Measurements from ENCODE around the gene DOCK1. TPM values are rescaled to one million over a fixed set of nuclear protein-coding genes. Genes with fewer than 3 reads are reported as not detected.

Gene DOCK1
- polyA plus RNA-seq, 1 donor: 29.5 TPM

DNA sequence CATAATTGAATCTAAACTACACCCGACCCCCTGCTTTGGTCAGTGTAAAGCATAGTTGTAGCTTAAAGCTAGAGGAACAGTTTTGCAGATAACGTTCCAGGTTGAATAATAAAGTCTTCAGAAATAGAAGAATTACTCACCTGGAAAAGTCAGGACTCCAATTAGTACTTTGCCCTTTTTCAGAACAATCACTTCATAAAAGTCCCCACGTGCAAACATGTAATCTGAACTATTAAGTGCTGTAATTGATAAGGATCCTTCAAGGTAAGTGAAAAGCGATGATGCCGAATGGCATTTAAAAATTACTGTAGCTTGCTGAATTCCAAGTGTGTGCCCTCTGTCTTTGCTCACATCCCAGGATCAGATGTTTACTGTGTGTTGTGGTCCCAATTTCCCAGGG is 344.8 kb downstream of the DOCK1 start:
- WGBS (ENCODE audit: insufficient coverage, low lambda C conversion rate): 20% methylated on average over 2 of the region's 5 CpGs

DNA sequence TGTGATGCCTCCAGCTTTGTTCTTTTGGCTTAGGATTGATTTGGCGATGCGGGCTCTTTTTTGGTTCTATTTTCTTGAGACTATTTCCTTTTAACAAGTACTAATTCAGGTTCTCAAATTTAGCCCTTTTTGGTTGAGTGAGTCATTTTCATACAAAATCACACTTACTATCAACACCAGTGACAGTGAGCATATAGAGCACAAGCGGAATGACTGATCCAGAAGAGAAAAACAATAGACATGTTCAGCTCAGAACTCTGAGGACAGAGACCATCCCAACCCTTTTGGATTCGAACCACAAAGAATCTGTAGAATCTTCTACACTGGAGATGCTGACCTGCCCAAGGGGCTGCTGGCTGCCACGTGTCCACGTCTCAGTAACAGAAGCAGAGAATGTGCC is 347.6 kb downstream of the DOCK1 start:
- H3K4me3 ChIP-seq (ENCODE audit: low read length): no peak overlapping the region
- H3K4me1 ChIP-seq (ENCODE audit: control insufficient read depth, insufficient read depth, low read length): peaks cover 7% of the 10 kb centered on the region
- no peaks in the 10 kb centered on the region for H3K9me3 ChIP-seq (ENCODE audit: control insufficient read depth, low read depth, low read length)
- 100% methylated on average over 2 of the region's 6 CpGs for WGBS (ENCODE audit: insufficient coverage, low lambda C conversion rate)
- peaks cover 14% of the 10 kb centered on the region for H3K36me3 ChIP-seq (ENCODE audit: control insufficient read depth, insufficient read depth, low read length)
- H3K27me3 ChIP-seq (ENCODE audit: control insufficient read depth, insufficient read depth, low read length): no peaks in the 10 kb centered on the region
- H3K27ac ChIP-seq (ENCODE audit: low read length): no peak overlapping the region
- no peak for DNase-seq

More for the DNA sequence above, 344.8 kb downstream of the DOCK1 start:
- peak; percentile 42 to 84 for DNase-seq
- Histone ChIP-seq H3K4me1 (ENCODE audit: control insufficient read depth, insufficient read depth, low read length) (peaks cover 7% of the 10 kb centered on the region), H3K27me3 (ENCODE audit: control insufficient read depth, insufficient read depth, low read length) (no peaks in the 10 kb centered on the region), H3K36me3 (ENCODE audit: control insufficient read depth, insufficient read depth, low read length) (peaks cover 9% of the 10 kb centered on the region), H3K4me3 (ENCODE audit: low read length) (no peak overlapping the region), H3K27ac (ENCODE audit: low read length) (no peak overlapping the region), H3K9me3 (ENCODE audit: control insufficient read depth, low read depth, low read length) (no peaks in the 10 kb centered on the region)

DNA sequence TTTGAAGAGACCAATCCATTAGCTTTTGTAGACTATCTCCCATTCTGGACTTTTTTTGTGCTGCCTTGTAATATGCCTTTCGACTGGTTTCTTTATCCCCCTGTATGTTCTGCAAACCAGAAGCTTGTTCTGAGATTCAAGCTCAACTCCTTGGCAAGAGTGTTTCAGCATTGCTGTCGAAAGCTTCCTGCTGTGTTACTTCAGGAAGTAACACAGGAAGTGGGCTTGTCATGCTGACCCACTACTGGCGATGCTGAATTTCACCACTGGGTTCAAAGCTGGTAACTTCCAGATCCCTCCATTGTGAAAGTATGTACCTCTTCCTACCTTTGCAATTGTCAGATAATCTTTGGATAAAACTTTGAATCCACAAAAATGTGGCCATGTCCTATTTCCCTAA is 349.0 kb downstream of the DOCK1 start:
- WGBS (ENCODE audit: insufficient coverage, low lambda C conversion rate): 88% methylated on average over 1 of the region's 3 CpGs
- peak in 1 of 2 donors; percentile 4 for DNase-seq
- Histone ChIP-seq H3K27ac (ENCODE audit: low read length) (no peak overlapping the region), H3K4me3 (ENCODE audit: low read length) (no peak overlapping the region), H3K9me3 (ENCODE audit: control insufficient read depth, low read depth, low read length) (no peaks in the 10 kb centered on the region), H3K27me3 (ENCODE audit: control insufficient read depth, insufficient read depth, low read length) (no peaks in the 10 kb centered on the region), H3K4me1 (ENCODE audit: control insufficient read depth, insufficient read depth, low read length) (peaks cover 6% of the 10 kb centered on the region), H3K36me3 (ENCODE audit: control insufficient read depth, insufficient read depth, low read length) (peaks cover 17% of the 10 kb centered on the region)

DNA sequence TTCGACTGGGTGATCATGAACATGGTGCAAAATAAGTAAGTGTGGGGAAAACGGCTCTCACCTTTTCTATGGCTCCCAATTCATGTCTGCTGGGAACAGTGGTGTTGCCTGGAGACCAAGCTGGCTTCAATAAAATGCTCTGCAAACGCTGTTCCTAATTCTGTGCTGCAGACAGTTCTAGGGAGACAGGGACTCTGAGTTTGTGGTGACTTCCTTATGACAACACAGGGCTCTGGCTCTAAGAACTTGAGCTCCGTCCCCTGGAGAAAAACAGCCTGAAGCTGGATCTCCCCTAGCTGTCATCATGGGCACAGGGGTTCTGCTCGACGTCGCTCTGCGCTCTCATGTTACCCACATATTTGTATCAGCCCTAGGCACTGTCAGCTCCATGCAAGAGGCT is 352.2 kb downstream of the DOCK1 start:
- Histone ChIP-seq H3K4me3 (ENCODE audit: low read length) (no peak overlapping the region), H3K36me3 (ENCODE audit: control insufficient read depth, insufficient read depth, low read length) (peaks cover 27% of the 10 kb centered on the region), H3K27ac (ENCODE audit: low read length) (no peak overlapping the region), H3K9me3 (ENCODE audit: control insufficient read depth, low read depth, low read length) (no peaks in the 10 kb centered on the region), H3K4me1 (ENCODE audit: control insufficient read depth, insufficient read depth, low read length) (no peaks in the 10 kb centered on the region), H3K27me3 (ENCODE audit: control insufficient read depth, insufficient read depth, low read length) (no peaks in the 10 kb centered on the region)
- peak in 1 of 2 donors; percentile 6 for DNase-seq
- WGBS (ENCODE audit: insufficient coverage, low lambda C conversion rate): no CpG with 5 or more reads among the region's 8 CpGs

DNA sequence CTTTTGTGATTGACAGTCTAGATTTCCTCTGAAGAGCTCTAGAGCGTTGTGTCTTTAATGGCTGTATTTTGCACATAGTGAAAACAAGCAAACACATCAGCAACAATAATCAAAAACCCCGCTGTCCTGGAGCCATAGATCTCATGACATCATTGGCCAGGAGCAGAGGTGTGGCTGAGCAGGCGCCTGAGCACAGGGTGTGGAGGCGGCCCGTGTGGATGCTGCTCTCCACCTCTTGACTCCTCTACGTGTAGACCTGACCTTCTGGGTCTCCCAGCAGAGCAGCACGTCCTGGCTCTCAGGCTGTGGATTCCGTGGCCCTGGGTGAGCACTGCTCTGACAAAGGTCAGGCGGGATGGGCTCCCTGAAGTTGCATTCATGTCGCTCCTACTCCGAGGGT is 354.1 kb downstream of the DOCK1 start:
- Histone ChIP-seq H3K36me3 (ENCODE audit: control insufficient read depth, insufficient read depth, low read length) (peaks cover 29% of the 10 kb centered on the region), H3K9me3 (ENCODE audit: control insufficient read depth, low read depth, low read length) (no peaks in the 10 kb centered on the region), H3K27ac (ENCODE audit: low read length) (no peak overlapping the region), H3K4me3 (ENCODE audit: low read length) (no peak overlapping the region), H3K4me1 (ENCODE audit: control insufficient read depth, insufficient read depth, low read length) (no peaks in the 10 kb centered on the region), H3K27me3 (ENCODE audit: control insufficient read depth, insufficient read depth, low read length) (no peaks in the 10 kb centered on the region)
- WGBS (ENCODE audit: insufficient coverage, low lambda C conversion rate): 97% methylated on average over 4 of the region's 11 CpGs
- no peak for DNase-seq

DNA sequence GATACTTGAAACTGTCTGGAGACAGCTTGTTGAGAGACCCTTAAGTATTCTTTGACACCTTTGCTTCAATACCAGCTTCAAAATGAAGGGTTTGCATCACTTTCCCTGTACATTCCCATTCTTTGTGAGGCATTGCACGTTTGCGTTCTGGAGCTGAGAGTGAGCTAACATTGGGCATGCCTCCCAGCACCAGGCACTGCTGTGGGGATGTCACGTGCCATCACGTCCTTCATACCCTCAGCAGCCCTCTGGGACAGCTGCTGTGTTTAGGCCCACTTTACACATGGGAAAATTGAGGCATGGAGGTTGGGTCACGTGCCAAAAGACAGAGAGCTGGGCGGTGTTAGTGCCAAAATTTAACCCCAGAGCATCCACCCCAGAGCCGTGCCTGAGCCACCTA is 357.4 kb downstream of the DOCK1 start:
- DNase-seq: no peak
- Histone ChIP-seq H3K9me3 (ENCODE audit: control insufficient read depth, low read depth, low read length) (no peaks in the 10 kb centered on the region), H3K36me3 (ENCODE audit: control insufficient read depth, insufficient read depth, low read length) (peaks cover 26% of the 10 kb centered on the region), H3K4me3 (ENCODE audit: low read length) (no peak overlapping the region), H3K27ac (ENCODE audit: low read length) (no peak overlapping the region), H3K4me1 (ENCODE audit: control insufficient read depth, insufficient read depth, low read length) (no peaks in the 10 kb centered on the region), H3K27me3 (ENCODE audit: control insufficient read depth, insufficient read depth, low read length) (no peaks in the 10 kb centered on the region)
- no CpG with 5 or more reads among the region's 7 CpGs for WGBS (ENCODE audit: insufficient coverage, low lambda C conversion rate)

DNA sequence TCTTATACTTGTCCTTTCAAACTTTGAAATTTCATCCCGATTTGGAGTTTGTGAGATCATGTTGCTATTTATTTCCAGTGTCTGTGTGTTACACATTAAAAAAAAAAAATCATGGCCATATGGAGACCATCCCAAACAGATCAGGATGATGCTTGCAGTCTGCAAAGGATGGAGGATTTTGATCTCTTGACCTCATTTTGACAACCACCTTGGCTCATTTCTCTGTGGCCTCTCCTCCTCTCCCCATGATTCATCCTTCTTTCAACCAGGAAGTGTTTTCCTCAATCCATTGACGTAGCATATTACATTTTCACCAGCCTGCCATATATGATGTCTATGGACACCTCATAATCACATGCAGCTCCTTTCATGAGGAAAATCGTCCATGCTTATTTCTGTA is 360.1 kb downstream of the DOCK1 start:
- H3K9me3 ChIP-seq (ENCODE audit: control insufficient read depth, low read depth, low read length): no peaks in the 10 kb centered on the region
- H3K27me3 ChIP-seq (ENCODE audit: control insufficient read depth, insufficient read depth, low read length): no peaks in the 10 kb centered on the region
- H3K4me1 ChIP-seq (ENCODE audit: control insufficient read depth, insufficient read depth, low read length): no peaks in the 10 kb centered on the region
- WGBS (ENCODE audit: insufficient coverage, low lambda C conversion rate): 90% methylated on average over 2 of the region's 3 CpGs
- no peak for DNase-seq
- H3K36me3 ChIP-seq (ENCODE audit: control insufficient read depth, insufficient read depth, low read length): peaks cover 8% of the 10 kb centered on the region
- no peak overlapping the region for H3K4me3 ChIP-seq (ENCODE audit: low read length)
- no peak overlapping the region for H3K27ac ChIP-seq (ENCODE audit: low read length)

DNA sequence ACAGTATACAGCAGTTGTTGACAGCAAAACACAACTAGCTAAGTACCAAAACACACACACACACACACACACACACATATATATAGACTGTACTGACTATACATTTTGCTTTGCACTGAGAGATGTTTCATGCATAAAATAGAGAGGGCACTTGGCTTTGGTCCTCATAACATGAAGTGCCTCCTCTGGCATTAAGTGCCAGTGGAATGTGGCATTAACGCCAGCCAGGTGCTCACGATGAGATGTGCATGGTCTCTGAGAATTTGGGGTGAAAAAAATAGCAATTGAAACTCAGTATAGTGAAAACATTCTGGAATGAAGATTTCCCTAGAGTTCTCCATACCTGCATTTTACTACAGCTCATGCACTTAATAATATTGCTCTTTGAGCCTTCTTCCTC is 361.2 kb downstream of the DOCK1 start:
- no peaks in the 10 kb centered on the region for H3K9me3 ChIP-seq (ENCODE audit: control insufficient read depth, low read depth, low read length)
- WGBS (ENCODE audit: insufficient coverage, low lambda C conversion rate): no CpG with 5 or more reads among the region's 2 CpGs
- no peak for DNase-seq
- H3K27ac ChIP-seq (ENCODE audit: low read length): no peak overlapping the region
- H3K4me1 ChIP-seq (ENCODE audit: control insufficient read depth, insufficient read depth, low read length): no peaks in the 10 kb centered on the region
- H3K27me3 ChIP-seq (ENCODE audit: control insufficient read depth, insufficient read depth, low read length): no peaks in the 10 kb centered on the region
- peaks cover 8% of the 10 kb centered on the region for H3K36me3 ChIP-seq (ENCODE audit: control insufficient read depth, insufficient read depth, low read length)
- no peak overlapping the region for H3K4me3 ChIP-seq (ENCODE audit: low read length)

DNA sequence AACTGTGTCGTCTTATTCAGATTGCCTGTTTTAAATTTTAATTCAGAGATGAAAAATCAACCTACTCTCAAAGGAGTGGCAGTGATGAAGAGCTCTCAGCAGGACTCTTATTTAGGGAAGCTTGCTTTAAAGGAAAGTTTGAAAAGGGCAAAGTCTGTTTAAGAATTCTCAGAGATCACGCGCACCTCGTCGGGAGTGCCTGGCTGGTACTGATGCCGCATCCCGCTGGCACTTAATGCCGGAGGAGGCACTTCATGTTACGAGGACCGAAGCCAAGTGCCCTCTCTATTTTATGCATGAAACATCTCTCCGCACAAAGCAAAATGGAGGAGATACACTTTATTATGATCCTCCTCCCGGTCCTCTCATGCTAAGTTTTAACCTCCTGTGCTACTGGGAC is 362.2 kb downstream of the DOCK1 start:
- no peak for DNase-seq
- Histone ChIP-seq H3K4me3 (ENCODE audit: low read length) (no peak overlapping the region), H3K27me3 (ENCODE audit: control insufficient read depth, insufficient read depth, low read length) (no peaks in the 10 kb centered on the region), H3K9me3 (ENCODE audit: control insufficient read depth, low read depth, low read length) (no peaks in the 10 kb centered on the region), H3K4me1 (ENCODE audit: control insufficient read depth, insufficient read depth, low read length) (no peaks in the 10 kb centered on the region), H3K27ac (ENCODE audit: low read length) (no peak overlapping the region), H3K36me3 (ENCODE audit: control insufficient read depth, insufficient read depth, low read length) (peaks cover 9% of the 10 kb centered on the region)
- 100% methylated on average over 1 of the region's 12 CpGs for WGBS (ENCODE audit: insufficient coverage, low lambda C conversion rate)

DNA sequence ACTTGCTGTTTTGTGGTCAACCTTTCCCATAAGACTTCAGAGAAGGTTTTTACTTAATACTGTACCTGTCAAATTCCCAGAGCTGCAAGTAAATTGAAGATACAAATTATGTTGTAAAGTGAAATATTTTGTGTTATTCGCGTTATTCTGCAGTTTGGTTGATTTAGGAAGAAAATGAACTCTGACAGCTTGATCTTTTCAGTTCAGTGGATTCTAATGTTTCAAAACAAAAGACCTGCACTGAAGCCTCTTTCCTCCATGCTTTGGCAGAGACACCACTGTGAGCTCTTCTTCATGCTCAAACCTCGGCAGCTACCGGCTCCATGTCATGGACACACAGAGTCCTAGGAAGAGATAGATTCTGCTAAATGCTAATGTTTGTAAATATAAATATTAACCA is 366.8 kb downstream of the DOCK1 start:
- Histone ChIP-seq H3K27ac (ENCODE audit: low read length) (no peak overlapping the region), H3K9me3 (ENCODE audit: control insufficient read depth, low read depth, low read length) (no peaks in the 10 kb centered on the region), H3K27me3 (ENCODE audit: control insufficient read depth, insufficient read depth, low read length) (no peaks in the 10 kb centered on the region), H3K36me3 (ENCODE audit: control insufficient read depth, insufficient read depth, low read length) (peaks cover 9% of the 10 kb centered on the region), H3K4me3 (ENCODE audit: low read length) (no peak overlapping the region), H3K4me1 (ENCODE audit: control insufficient read depth, insufficient read depth, low read length) (no peaks in the 10 kb centered on the region)
- 100% methylated on average over 2 of the region's 4 CpGs for WGBS (ENCODE audit: insufficient coverage, low lambda C conversion rate)
- no peak for DNase-seq

DNA sequence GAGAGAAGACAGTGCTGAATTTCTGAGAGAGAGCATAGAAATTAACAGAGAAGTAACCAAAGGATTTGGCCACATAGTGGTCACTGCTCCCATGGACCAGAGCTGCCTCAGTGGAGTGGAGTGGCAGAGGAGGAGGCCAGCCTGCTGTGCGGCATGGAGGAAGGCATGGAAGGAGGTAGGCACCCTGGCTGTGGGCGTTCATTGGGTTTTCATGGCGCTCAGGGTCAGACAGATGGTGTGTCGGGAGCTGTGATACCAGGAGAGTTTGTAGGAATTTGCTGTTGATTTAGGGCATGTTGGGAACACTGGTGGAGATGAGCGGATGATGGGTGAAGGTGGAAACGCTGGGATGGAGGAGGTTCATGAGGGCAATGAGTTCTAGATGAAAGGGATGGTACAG is 370.0 kb downstream of the DOCK1 start:
- WGBS (ENCODE audit: insufficient coverage, low lambda C conversion rate): 100% methylated on average over 3 of the region's 6 CpGs
- no peak for DNase-seq
- H3K27me3 ChIP-seq (ENCODE audit: control insufficient read depth, insufficient read depth, low read length): no peaks in the 10 kb centered on the region
- H3K4me1 ChIP-seq (ENCODE audit: control insufficient read depth, insufficient read depth, low read length): peaks cover 4% of the 10 kb centered on the region
- peaks cover 8% of the 10 kb centered on the region for H3K36me3 ChIP-seq (ENCODE audit: control insufficient read depth, insufficient read depth, low read length)
- H3K27ac ChIP-seq (ENCODE audit: low read length): no peak overlapping the region
- H3K9me3 ChIP-seq (ENCODE audit: control insufficient read depth, low read depth, low read length): no peaks in the 10 kb centered on the region
- H3K4me3 ChIP-seq (ENCODE audit: low read length): no peak overlapping the region
